Stomach (tissue), 8 donors: ENCODE data around the gene HIC2. TPM values are rescaled to one million over a fixed set of nuclear protein-coding genes. Genes with fewer than 3 reads are reported as not detected.

Experiments used
- polyA plus RNA-seq, 3 donors: library from polyadenylated mRNA; stranded (reverse); fragments of 200-250 nt; gene quantifications; one replicate each; pipeline ENCODE4 v1.2.3, GENCODE V29; 2013
- small RNA-seq, 4 donors: library from RNA; depleted of rRNA; stranded (forward); fragments of <200 nt; gene quantifications; one replicate each; pipeline ENCODE3, GENCODE V24; 2016
- total RNA-seq, 5 donors: library from RNA; depleted of rRNA; stranded (reverse); fragments of >200 nt; gene quantifications; one replicate each; pipeline versions ENCODE4 v1.1.0 to v1.2.3, GENCODE V29; 2014 to 2016
- donor health status: healthy with polysubstance abuse.
- donor health status: Bipolar disorder and iron deficiency.
- donor health status: healthy.

Gene HIC2
- total and polyA plus RNA-seq, 8 donors, result 0.45 to 7.4 (median 3.2) TPM

Small RNA genes within 50 kb of the gene (small RNA-seq; reads per million reads assigned to genes)
- gene RF00492, result 0 reads per million in 4 donors
- gene RN7SKP63, result 0 reads per million in 4 donors

Other genes starting within 250 kb of the HIC2 start
- not detected for gene RIMBP3B, start 33.6 kb upstream of the HIC2 start, total RNA-seq
- under 1 TPM in 1 of 3 donors, not detected in 2; 0.03 TPM for gene RIMBP3B, start 33.6 kb upstream of the HIC2 start, polyA plus RNA-seq
- gene TMEM191C, start 50.0 kb downstream of the HIC2 start, total RNA-seq, result 10 to 100 TPM in 1 of 5 donors, 1 to 10 TPM in 1, under 1 TPM in 1, not detected in 2; 0.73 to 69.2 (median 3.6) TPM
- 1 to 10 TPM; 1.8 to 5.8 (median 2.9) TPM for gene TMEM191C, start 50.0 kb downstream of the HIC2 start, polyA plus RNA-seq
- gene RIMBP3C, start 134.1 kb downstream of the HIC2 start, total RNA-seq, result under 1 TPM in 2 of 5 donors, not detected in 3; under 0.01 to 0.18 TPM
- gene RIMBP3C, start 134.1 kb downstream of the HIC2 start, polyA plus RNA-seq, result not detected
- 10 to 100 TPM; 23.1 to 94.2 (median 42.0) TPM for gene UBE2L3, start 150.3 kb downstream of the HIC2 start, total RNA-seq
- 10 to 100 TPM; 46.1 to 58.0 (median 55.2) TPM for gene UBE2L3, start 150.3 kb downstream of the HIC2 start, polyA plus RNA-seq
- gene YDJC, start 212.7 kb downstream of the HIC2 start, total RNA-seq, result 10 to 100 TPM in 4 of 5 donors, 1 to 10 TPM in 1; 8.1 to 75.3 (median 41.1) TPM
- gene YDJC, start 212.7 kb downstream of the HIC2 start, polyA plus RNA-seq, result 10 to 100 TPM; 23.8 to 42.4 (median 35.1) TPM
- not detected for gene CCDC116, start 215.4 kb downstream of the HIC2 start, total RNA-seq
- gene CCDC116, start 215.4 kb downstream of the HIC2 start, polyA plus RNA-seq, result under 1 TPM in 2 of 3 donors, not detected in 1; 0.25 to 0.48 TPM
- gene SDF2L1, start 224.9 kb downstream of the HIC2 start, total RNA-seq, result 100 to 1,000 TPM in 1 of 5 donors, 10 to 100 TPM in 2, 1 to 10 TPM in 1, not detected in 1; 4.0 to 101 (median 24.2) TPM
- 10 to 100 TPM; 36.4 to 42.7 (median 39.0) TPM for gene SDF2L1, start 224.9 kb downstream of the HIC2 start, polyA plus RNA-seq
- gene PPIL2, start 248.6 kb downstream of the HIC2 start, total RNA-seq, result 10 to 100 TPM; 35.0 to 77.9 (median 51.1) TPM
- gene PPIL2, start 248.6 kb downstream of the HIC2 start, polyA plus RNA-seq, result 10 to 100 TPM; 20.6 to 36.0 (median 22.3) TPM